Measurements from ENCODE around the gene CTCF.
A peak's percentile ranks its signal among the peaks of the same experiment; 100 is the strongest.

Gene CTCF

DNA sequence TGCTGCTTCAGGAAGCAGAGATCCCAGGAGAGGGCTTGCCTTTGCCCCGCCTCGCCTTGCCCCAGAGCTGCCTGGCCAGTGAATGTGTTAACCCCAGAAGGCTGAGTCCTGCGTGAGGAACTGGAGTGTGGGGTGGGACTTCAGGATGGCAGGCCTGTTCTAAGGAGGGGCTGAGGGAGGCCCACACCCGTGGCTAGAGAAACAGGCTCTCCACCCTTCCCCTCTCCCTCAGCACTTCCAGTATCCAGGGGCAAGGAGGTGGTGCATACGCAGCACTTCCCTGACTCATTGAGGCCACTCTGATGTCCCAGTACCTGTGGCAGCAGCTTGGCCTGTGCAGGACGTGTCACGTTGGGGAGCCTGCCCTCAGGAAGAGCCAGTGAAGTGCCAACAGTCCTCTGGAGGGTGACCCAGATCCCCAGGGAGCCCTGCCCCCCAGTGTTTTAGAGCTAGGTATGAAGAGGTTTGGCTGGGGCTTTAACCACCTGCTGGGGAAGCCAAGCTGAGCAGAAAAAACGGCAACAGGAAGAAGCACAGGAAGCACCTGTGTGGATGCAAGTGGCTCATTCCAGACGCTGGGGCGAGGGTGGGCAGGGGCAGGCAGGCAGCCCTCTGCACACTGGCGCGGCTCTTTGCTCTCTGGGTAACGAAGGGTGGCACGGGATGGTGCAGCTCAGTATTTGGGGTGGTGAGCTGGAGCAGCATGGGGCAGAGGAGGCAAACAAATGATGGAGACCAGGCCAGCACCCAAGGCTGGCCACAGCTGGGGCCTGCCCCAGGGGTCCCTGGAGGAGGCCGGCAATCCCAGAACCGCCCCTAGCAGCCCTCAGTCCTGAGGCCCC, 14.7 kb upstream of the CTCF start:
- no peak for DNase-seq (ENCODE audit: low read depth in 2 of 3, low spot score in 1 of 3)

DNA sequence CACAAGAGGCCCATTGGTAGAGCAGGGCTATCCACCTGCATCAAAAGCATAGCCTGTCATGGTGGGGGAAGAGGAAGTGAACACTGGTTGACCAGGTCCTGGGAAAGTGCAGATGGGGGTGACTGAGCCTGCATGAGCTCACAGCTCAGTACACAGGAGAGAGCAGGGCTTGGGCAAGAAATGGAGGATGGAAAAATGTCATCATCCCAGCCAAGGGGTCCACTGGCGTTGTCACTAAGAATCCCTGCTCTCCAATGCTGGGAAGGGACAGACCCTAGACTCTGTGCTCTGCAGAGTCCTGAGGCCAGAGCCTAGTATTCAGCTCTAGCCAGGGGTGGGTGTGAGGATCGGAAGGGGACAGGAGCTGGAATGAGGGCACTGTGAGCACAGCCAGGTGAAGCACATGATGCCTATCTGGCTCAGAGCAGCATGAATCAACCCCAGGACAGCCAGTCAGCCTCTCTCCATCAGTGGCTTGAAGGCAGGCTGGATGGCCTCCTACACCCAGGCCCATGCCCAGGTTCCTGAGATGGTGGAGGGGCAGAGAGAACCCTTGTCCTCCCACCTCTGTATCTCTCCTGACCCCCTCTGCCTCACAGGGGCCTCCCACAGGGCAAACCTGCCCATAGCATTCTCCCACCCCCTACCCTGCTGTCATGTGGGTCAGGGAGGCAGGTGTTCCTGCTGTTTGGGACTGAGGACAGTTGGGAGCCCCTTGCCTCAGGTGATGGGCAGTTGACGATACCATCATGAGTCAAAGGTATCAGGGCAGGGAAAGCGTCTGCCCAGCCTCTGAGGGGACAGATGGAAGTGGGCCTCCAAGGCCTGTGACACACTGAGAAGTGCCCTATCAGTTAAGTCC, 13.8 kb upstream of the CTCF start:
- no peak for DNase-seq (ENCODE audit: low read depth in 2 of 3, low spot score in 1 of 3)

DNA sequence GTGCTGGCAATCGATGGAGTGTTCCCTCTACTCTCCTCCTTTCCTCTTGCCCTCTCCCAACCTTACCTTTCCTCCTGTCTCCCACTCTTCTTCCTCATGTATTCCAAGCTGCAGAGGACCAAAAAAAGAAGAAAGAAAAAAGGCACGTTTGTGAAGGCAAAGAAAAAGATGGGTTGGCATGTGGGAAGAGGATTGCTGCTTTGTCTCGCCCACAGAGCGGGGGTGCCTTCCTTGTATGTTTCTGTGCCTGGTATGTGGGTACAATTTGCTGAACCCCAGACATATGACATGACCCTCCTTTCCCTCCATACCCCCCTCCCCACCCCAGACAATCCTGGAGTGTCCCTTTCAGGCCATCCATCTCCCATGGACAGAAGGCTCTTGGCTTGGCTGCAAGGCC, 13.1 kb upstream of the CTCF start:
- DNase-seq (ENCODE audit: low read depth in 2 of 3, low spot score in 1 of 3), result no peak

DNA sequence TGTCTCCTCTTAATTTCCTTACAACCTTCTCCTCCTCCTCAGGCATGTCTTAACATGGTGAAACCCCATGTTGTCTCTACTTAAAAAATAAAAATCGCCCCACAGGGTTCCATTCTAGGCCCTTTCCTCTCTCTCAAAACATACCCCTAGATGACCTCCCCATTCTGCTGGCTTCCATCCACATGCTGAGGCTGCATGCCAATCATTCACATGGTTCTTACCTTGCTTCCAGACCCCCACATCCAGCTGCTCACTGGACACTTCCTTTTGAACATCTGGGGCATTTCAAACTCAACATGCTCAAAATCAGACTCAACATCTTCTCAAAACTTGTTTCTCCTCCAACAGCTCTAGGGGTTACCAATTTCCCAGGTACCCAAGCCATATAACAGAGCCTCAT, 12.4 kb upstream of the CTCF start:
- DNase-seq (ENCODE audit: low read depth in 2 of 3, low spot score in 1 of 3), result no peak

DNA sequence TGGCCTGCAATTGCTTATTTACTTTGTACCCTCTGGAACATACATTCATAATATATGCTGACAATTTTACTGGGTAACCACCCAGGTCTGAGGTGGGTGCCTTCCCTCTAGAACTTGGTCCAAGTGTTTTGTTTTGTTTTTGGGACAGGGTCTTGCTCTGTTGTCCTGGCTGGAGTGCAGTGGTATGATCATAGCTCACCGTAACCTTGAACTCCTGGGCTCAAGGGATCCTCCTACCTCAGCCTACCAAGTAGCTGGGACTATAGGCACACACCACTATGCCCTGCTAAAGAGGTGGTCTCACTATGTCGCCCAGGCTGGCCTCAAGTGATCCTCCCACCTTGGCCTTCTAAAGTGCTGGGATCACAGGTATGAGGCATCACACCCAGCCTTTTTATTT, 11.2 kb upstream of the CTCF start:
- DNase-seq (ENCODE audit: low read depth in 2 of 3, low spot score in 1 of 3), result no peak

DNA sequence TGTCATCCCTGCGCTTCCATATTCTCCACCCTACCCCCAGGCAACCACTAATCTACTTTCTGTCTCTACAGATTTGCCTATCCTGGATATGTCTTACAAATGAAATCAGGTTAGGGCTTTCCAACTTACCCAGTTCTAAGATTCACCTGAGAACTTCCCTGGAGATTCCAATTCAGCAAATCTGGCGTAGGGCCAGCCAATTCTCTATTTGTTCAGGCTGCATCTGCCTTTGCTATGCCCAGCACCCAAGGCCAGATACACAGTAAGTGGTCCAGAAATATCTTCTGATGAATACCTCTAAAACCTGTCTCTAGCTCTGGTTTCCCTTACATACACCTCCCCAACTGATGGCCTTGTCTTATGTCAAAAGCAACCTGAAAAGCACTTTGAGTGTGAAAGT, 10.4 kb upstream of the CTCF start:
- DNase-seq (ENCODE audit: low read depth in 2 of 3, low spot score in 1 of 3), result no peak

DNA sequence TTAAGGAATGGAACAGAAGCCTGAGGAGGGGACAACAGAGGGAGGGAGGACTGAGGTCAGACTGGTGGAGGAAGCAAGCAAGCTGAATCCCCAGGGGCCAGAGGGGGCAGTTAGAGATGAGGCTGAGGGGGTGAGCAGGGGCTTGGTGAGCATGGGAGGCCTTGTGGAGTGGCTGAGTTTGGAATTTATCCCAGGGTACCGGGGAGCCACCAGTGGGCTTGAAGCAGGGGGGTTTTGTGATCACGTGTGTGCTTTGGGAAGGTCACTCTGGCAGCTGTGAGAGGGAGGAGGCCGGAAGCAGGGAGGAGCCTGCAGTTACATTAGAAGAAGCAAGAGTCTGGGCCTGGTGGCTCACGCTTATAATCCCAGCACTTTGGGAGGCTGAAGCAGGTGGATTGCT, 9.8 kb upstream of the CTCF start:
- no peak for DNase-seq (ENCODE audit: low read depth in 2 of 3, low spot score in 1 of 3)

DNA sequence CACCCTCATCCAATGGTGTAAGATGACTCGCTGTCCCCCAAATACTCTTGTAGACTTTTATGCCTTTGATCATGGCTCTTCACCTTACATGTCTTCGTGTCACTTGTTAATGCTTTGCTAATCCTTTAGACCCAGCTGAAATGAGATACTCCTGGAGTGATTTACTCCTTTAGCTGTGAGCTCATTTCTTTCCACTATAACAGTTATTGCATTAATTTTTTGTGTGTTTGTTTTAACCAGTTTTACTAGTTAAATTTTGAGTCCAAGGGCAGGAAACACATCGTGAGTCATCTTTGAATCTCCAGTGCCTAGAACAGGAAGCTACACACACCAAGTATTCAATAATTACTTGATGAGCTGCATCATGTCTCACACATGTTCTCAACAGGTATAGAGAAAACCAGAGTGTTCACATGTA, 6.5 kb upstream of the CTCF start:
- peak in 1 of 3 donors; percentile 20 for DNase-seq (ENCODE audit: low read depth in 2 of 3, low spot score in 1 of 3)

DNA sequence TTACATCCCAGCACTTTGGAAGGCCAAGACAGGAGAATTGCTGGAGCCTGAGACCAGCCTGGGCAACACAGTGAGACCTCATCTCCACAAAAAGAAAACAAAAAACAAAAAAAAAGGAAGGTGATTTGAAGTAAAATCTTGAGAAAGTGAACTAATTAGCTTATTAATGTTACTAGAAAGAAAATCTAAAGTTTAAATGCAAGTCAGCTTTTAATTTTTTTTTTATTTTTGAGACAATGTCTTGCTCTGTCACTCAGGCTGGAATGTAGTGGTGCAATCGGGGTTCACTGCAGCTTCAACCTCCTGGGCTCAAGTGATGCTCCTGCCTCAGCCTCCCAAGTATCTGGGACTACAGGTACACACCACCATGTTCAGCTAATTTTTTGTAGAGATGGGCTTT, 3.5 kb upstream of the CTCF start:
- DNase-seq (ENCODE audit: low read depth in 2 of 3, low spot score in 1 of 3), result no peak

DNA sequence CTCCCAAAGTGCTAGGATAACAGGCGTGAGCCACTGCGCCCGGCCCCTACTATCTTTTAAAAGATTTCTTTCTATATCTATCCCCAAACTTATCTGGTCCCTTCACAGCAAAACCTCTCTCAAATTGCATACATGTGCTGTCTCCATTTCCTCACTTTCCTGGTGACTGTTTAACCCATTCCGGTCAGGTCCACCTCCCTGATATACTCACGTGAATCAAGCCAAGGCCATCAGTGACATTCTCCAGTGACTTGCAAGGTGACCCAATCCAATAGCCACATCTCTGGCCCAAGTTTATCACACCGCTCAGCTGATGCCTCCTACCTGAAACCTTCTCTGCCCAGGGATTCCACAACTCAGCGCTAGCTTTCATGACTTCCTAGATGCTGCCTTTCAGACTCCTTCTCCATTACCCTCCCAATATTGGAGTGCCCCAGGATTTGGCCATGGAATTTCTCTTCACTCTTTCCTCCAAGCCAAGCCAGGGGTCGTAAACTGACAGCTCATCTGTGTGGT, 1.4 kb upstream of the CTCF start:
- no peak for DNase-seq (ENCODE audit: low read depth in 2 of 3, low spot score in 1 of 3)

DNA sequence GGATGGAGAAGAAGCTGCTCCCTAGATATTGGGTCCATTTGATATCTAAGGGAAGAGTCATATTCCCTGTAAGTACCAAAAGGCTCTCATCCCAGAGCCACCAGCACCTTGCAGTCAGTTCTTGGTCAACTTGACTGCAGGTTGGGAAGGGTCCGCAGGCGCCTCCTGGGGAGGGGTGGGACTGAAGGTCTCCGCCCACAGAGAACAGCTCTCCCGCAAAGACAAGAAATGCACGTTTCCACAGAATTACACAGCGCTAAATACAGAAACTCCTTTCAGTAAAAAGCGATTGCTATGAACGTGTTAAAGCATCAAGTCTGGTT, 864 bp upstream of the CTCF start:
- DNase-seq (ENCODE audit: low read depth in 2 of 3, low spot score in 1 of 3), result no peak

DNA sequence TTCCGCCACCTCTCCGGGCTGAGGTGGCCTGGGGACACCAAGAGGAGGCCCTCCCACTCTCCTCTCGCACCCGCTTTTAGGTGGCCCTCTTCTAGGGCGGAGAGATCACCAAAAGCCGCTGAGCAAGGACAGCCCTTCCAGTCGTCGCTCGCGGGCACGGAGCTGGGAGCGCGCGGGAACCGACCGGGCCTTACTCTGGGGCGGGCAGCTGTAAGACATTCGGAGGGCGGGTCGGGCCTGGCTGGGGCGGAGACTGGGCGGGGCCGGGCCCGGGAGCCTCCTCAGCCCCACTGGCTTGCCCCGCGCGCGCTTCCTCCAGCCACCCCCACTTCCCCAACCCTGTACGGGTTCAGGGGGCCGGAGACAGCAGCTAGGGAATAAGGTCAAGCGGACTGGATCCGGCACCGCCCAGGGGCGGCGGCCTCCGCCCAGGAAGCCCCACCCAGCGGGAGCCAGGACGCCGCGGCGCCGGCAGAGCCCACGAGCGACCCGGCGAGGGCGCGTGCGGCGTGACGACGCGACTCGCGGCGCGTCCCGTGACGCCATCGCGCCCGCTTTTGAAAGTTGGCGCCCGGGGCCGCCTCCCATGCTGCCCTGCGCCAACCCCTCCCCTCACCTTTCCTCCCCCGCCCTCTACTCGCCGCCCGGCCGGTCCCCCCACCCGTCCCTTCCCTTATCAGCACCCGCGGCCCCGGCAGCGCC, 351 bp upstream of the CTCF start:
- DNase-seq (ENCODE audit: low read depth in 2 of 3, low spot score in 1 of 3), result peak; percentile 96 to 98 (median 97)

DNA sequence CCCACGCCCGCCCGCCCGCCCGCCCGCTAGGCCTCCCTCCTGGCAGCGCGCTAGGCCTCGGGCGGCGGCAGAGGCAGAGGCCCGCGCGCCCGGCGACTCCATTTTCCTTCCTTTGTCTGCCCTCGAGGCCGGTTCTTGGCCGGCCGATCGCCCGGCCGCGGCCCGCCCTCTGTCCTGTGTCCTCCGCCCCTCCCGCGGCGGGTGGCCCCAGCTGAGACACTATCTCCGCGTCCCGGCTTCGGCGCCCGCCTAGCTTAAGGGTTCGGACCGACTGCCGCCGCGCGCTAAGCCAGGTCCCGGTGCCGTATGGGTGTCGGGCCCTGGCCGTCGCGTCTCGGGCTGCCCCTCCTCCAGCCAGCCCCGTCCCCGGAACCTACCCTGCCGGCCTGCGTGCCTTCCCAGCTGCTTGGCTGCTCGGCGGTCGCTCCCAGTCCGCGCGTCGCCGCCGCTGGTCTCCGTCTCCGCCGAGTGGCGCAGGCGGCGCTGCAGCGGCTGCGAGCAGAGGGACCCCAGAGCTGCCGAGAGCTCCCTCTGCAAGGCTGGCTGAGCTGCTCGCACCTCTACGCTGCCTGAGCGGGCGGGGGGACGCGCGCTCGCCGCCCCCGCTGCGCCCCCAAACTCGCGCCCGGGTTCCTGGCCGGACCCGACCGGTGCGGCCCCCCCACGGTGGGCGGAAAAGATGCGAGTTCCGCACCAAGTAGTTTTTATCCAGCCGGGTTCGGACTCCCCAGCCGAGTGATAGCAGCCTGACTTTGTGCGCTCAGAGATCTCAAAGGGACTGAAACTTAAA, 787 bp downstream of the CTCF start:
- peak; percentile 28 to 46 (median 29) for DNase-seq (ENCODE audit: low read depth in 2 of 3, low spot score in 1 of 3)

DNA sequence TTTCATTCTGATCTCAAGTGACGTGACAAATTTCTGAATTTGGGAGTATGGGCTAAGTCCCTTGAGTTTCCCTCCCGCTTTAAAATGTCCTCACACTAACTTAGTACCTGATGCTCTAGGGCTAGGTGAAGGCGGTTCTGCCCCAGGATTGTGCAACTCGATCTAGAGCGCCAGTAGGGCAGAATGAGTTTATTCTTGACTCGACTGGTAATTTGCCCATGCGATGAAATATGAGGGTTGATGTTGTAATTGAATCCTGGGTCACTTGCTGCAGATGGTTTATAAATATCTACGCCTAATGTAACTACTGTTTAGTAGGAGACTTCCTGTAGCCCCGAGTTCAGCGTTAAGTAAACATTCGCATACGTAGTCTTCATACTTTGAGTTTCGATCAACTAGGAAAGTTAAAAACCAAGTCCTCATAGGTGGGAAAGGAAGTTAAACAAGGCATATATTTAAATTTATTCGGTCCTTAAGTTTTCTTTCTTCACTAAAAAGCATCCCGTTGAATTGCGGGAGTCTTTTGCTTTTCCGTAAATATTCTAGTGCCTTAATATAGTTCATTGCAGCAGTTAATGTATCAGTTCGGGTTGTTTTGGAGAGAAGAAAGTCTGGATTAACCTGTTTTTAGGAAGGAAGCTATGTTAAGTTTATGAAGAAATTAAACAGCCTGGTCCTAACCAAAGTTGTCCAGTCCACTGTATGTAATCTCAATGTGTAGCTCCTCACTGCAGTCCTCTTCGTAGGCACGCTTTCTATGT, 1.6 kb downstream of the CTCF start:
- DNase-seq (ENCODE audit: low read depth in 2 of 3, low spot score in 1 of 3), result peak in 1 of 3 donors; percentile 30

DNA sequence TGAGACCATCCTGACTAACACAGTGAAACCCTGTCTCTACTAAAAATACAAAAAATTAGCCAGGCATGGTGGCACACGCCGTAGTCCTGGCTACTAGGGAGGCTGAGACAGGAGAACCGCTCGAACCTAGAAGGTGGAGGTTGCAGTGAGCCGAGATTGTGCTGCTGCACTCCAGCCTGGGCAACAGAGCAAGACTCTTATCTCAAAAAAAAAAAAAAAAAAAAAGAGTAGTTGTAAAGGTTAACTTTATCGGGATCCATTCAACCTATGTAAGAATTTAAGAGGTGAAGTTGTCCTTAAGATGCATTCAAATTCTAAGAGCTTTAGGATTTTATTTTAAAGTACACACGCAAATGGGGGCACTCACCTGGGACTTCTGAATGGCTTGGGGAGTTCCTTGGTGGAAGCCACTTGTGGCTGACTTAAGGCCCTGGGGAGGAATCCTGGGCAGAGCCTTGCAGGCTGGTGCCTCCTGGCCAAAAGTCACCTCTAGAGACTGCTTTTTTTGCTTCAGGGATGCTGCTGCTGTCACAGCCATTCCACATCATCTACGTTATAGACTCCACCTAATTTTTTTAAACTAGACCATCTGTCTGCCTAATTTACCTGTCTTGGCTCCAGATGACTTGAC, 3.3 kb downstream of the CTCF start:
- no peak for DNase-seq (ENCODE audit: low read depth in 2 of 3, low spot score in 1 of 3)

DNA sequence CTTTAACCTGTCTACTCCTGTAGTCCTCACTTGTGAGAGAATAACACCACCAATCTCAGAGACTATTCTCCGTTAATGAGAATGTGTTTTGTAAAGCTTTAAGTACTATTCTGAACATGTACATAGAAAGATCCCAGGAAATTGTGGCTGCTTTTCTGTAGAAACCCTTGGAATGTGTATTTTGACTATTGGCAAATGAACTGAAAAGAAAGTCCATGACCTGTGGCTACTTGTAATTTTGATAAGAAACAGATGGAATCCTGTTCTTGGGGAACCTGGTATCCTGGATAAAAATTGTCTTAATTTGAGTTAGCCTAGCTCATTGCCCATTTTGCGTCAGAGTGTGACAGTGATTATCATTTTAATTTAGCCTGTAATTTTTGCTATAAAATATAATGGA, 9.1 kb downstream of the CTCF start:
- no peak for DNase-seq (ENCODE audit: low read depth in 2 of 3, low spot score in 1 of 3)

DNA sequence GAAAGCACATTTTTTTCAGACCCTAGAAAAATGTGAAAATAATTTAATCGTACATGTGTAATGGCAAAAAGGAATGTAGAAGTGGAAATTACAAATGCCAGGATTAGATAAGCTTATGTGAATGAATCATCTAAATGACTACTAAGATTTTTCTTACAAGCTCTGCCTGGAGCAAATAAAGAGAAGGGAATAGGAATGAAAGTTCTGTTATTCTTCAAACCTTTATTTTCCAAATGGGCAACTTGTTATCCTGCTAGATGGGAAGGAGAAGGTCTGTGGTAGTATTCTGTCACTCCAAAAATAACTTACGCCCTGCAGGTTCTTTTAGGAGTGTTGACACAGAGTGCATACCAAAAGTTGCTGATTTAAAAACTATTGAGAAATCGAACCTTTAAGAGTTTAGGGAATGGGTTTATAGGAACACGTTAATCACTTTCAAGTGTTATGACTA, 9.7 kb downstream of the CTCF start:
- no peak for DNase-seq (ENCODE audit: low read depth in 2 of 3, low spot score in 1 of 3)

DNA sequence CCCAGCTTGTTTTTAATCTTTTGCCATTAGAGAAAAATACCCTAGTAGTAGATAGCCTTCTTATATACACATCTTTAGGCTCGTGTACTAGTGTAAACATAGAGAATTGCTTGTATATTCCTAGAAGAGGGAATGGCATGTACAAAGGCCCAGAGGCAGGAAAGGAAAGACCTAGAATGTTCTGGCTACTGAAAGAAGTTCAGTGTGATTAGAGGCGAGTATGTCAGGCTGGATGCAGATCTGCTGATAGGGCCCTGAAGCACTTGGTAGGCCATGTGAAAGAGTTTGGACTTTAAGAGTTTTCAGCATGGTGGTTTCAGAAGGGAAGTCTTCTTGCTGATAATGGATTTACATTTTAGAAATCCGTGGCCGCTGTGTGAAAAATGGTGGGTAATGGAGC, 17.4 kb downstream of the CTCF start:
- no peak for DNase-seq (ENCODE audit: low read depth in 2 of 3, low spot score in 1 of 3)

DNA sequence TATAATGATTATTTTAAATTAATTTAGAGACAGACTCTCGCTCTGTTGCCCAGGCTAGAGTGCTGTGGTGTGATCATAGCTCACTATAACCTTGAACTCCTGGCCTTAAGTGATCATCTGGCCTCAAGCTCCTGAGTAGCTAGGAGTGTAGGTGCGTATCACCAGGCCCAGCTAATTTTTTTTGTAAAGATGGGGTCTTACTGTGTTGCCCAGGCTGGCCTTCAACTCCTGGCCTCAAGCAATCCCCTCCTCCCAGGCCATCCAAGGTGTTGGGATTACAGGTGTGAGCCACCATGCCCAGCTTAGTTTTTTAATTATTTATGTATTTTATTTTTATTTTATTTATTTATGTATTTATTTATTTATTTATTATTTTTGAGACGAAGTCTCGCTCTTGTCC, 17.9 kb downstream of the CTCF start:
- no peak for DNase-seq (ENCODE audit: low read depth in 2 of 3, low spot score in 1 of 3)

DNA sequence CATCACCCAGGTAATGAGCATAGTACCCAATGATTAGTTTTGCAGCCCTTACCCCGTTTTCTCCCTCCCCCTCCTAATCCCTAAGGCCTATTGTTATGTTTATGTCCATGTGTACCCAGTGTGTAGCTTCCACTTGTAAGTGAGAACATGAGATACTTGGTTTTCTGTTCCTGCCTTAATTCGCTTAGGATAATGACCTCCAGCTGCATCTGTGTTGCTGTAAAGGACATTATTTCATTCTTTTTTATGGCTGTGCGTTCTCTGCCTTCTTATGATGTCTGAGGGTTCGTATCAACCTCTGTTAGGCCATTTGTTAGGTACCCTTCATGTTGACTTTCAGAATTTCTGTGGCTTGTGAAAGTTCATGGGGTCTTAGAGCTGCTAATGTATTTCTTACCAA, 31.0 kb downstream of the CTCF start:
- DNase-seq (ENCODE audit: low read depth in 2 of 3, low spot score in 1 of 3), result no peak

Measured in stimulated activated CD4-positive, alpha-beta T cell treated with anti-CD3 and anti-CD28 coated beads, Interleukin-12 subunit alpha, Interleukin-12 subunit beta, amount 100 ng/mL, for 48 hours (primary cell).